ENCODE data around the gene CACNA1A.

GRCh38 chr19:13370948-13371347 lies 135.3 kb downstream of the CACNA1A start:
- TF ChIP-seq TFCP2L1 (CRISPR knock-in tag; IDR thresholded peaks at IDR 0.05) (no peak), CHD4 (IDR thresholded peaks at IDR 0.05; ENCODE audit: borderline replicate concordance) (no peak), POLR2A (IDR thresholded peaks at IDR 0.05; ENCODE audit: low read length) (no peak), EP300 (IDR thresholded peaks at IDR 0.05) (no peak), CTCF (IDR thresholded peaks at IDR 0.05) (no peak), SREBF2 (IDR thresholded peaks at IDR 0.05) (no peak), CHD2 (IDR thresholded peaks at IDR 0.05; ENCODE audit: low read length, partially characterized antibody) (no peak), RFX5 (IDR thresholded peaks at IDR 0.05) (no peak), HEYL (CRISPR knock-in tag; IDR thresholded peaks at IDR 0.05) (no peak), CEBPB (IDR thresholded peaks at IDR 0.05) (no peak)
